Mesodermal cell (in vitro differentiated cells): ENCODE measurements around the gene TANGO2.

Experiments
- H3K27ac ChIP-seq: 2 replicates; pipeline ENCODE4 v1.7.0; 2013; ENCODE audit warnings: mild to moderate bottlenecking, low read depth, low read length, moderate library complexity; ENCODE audit not compliant: severe bottlenecking
- H3K36me3 ChIP-seq: 2 replicates; pipeline ENCODE4 v1.7.1; 2013; ENCODE audit warnings: mild to moderate bottlenecking, low read length, moderate library complexity; ENCODE audit not compliant: control insufficient read depth, insufficient read depth
- H3K4me1 ChIP-seq: one replicate; pipeline ENCODE4 v1.7.1; 2013; ENCODE audit warnings: mild to moderate bottlenecking, low read length; ENCODE audit not compliant: insufficient read depth, control insufficient read depth, poor library complexity, severe bottlenecking
- H3K4me3 ChIP-seq: 2 replicates; pipeline ENCODE4 v1.7.0; 2013; ENCODE audit warnings: low read length, control low read depth, mild to moderate bottlenecking; ENCODE audit not compliant: insufficient read depth, poor library complexity, severe bottlenecking; ENCODE audit errors: extremely low read depth
- H3K9me3 ChIP-seq: 2 replicates; pipeline ENCODE4 v1.7.1; 2013; ENCODE audit warnings: mild to moderate bottlenecking, low read length, moderate library complexity; ENCODE audit not compliant: control insufficient read depth
- WGBS, 2 experiments: methylation state at CpG; one replicate each; pipeline ENCODE4 v1.1.5; 2013; ENCODE audit warnings: missing lambda C conversion rate in 2 of 2; ENCODE audit not compliant: insufficient coverage in 2 of 2; 5-methylcytosine and 5-hydroxymethylcytosine counted together

The TANGO2 gene

GRCh38 chr22:20055654-20056053 lies 34.7 kb downstream of the TANGO2 start:
- H3K27ac ChIP-seq = no peak overlapping the region
- 89 to 95% methylated on average over 13 to 15 of the region's 15 CpGs for WGBS, 2 experiments
- H3K36me3 ChIP-seq = peaks cover 8% of the 10 kb centered on the region
- H3K4me3 ChIP-seq = no peak overlapping the region
- no peaks in the 10 kb centered on the region for H3K9me3 ChIP-seq
- no peaks in the 10 kb centered on the region for H3K4me1 ChIP-seq

- Histone ChIP-seq H3K4me1 (no peaks in the 10 kb centered on the region), H3K4me3 (no peak overlapping the region), H3K36me3 (peaks cover 8% of the 10 kb centered on the region), H3K9me3 (no peaks in the 10 kb centered on the region), H3K27ac (no peak overlapping the region)
- WGBS, 2 experiments = 92% methylated on average over 9 to 10 of the region's 10 CpGs
These were observed 35.3 kb downstream of the TANGO2 start for GRCh38 chr22:20056161-20056560.

GRCh38 chr22:20056696-20057386 lies 35.9 kb downstream of the TANGO2 start:
- Histone ChIP-seq H3K4me3 (no peak overlapping the region), H3K27ac (no peak overlapping the region), H3K4me1 (no peaks in the 10 kb centered on the region), H3K9me3 (no peaks in the 10 kb centered on the region), H3K36me3 (peaks cover 8% of the 10 kb centered on the region)
- WGBS, 2 experiments = 92 to 95% methylated on average over 13 to 16 of the region's 16 CpGs

- Histone ChIP-seq H3K4me3 (no peak overlapping the region), H3K4me1 (peaks cover 7% of the 10 kb centered on the region), H3K36me3 (peaks cover 8% of the 10 kb centered on the region), H3K9me3 (no peaks in the 10 kb centered on the region), H3K27ac (no peak overlapping the region)
- 87 to 89% methylated on average over 7 to 8 of the region's 13 CpGs for WGBS, 2 experiments
These were observed 36.8 kb downstream of the TANGO2 start for GRCh38 chr22:20057596-20058268.

GRCh38 chr22:20058989-20059770 lies 38.3 kb downstream of the TANGO2 start:
- WGBS, 2 experiments = 82 to 100% methylated on average over 2 to 5 of the region's 10 CpGs
- Histone ChIP-seq H3K36me3 (peaks cover 8% of the 10 kb centered on the region), H3K27ac (no peak overlapping the region)

GRCh38 chr22:20060700-20061480 lies 40.0 kb downstream of the TANGO2 start:
- Histone ChIP-seq H3K27ac (no peak overlapping the region), H3K9me3 (no peaks in the 10 kb centered on the region), H3K36me3 (peaks cover 2% of the 10 kb centered on the region), H3K4me1 (peaks cover 7% of the 10 kb centered on the region), H3K4me3 (no peak overlapping the region)
- WGBS, 2 experiments = 90 to 94% methylated on average over 7 to 9 of the region's 10 CpGs

More at GRCh38 chr22:20058989-20059770, 38.3 kb downstream of the TANGO2 start:
- peaks cover 7% of the 10 kb centered on the region for H3K4me1 ChIP-seq
- no peaks in the 10 kb centered on the region for H3K9me3 ChIP-seq
- no peak overlapping the region for H3K4me3 ChIP-seq

GRCh38 chr22:20061481-20061861 lies 40.6 kb downstream of the TANGO2 start:
- H3K4me1 ChIP-seq = peaks cover 7% of the 10 kb centered on the region
- H3K9me3 ChIP-seq = no peaks in the 10 kb centered on the region
- H3K27ac ChIP-seq = no peak overlapping the region
- no peak overlapping the region for H3K4me3 ChIP-seq
- 92 to 96% methylated on average over 11 of the region's 11 CpGs for WGBS, 2 experiments
- H3K36me3 ChIP-seq = no peaks in the 10 kb centered on the region

- no peak overlapping the region for H3K27ac ChIP-seq
- WGBS, 2 experiments = 95 to 97% methylated on average over 13 to 18 of the region's 18 CpGs
- no peaks in the 10 kb centered on the region for H3K9me3 ChIP-seq
- peaks cover 7% of the 10 kb centered on the region for H3K4me1 ChIP-seq
- H3K4me3 ChIP-seq = no peak overlapping the region
- no peaks in the 10 kb centered on the region for H3K36me3 ChIP-seq
These were observed 41.3 kb downstream of the TANGO2 start for GRCh38 chr22:20062043-20062765.

GRCh38 chr22:20062766-20063083 lies 41.8 kb downstream of the TANGO2 start:
- no peak overlapping the region for H3K27ac ChIP-seq
- H3K4me1 ChIP-seq = peaks cover 7% of the 10 kb centered on the region
- no peaks in the 10 kb centered on the region for H3K36me3 ChIP-seq
- no peaks in the 10 kb centered on the region for H3K9me3 ChIP-seq
- H3K4me3 ChIP-seq = no peak overlapping the region
- WGBS, 2 experiments = 84 to 88% methylated on average over 10 to 11 of the region's 11 CpGs
